ENCODE measurements around the gene TYSND1. TPM values are rescaled to one million over a fixed set of nuclear protein-coding genes. Genes with fewer than 3 reads are reported as not detected.

Gene TYSND1
- total RNA-seq, 1 experiment from 2014 or later: 13.6 TPM

GRCh38 chr10:70169011-70169410, 22.5 kb upstream of the TYSND1 start:
- no peak for DNase-seq (ENCODE audit: low read depth, low spot score)
- H3K9me2 ChIP-seq (ENCODE audit: insufficient read depth): no peaks in the 10 kb centered on the region
- intact Hi-C loops (cut with micrococcal nuclease): no loop called here
- no peak for TF ChIP-seq POLR2AphosphoS5 (IDR thresholded peaks at IDR 0.05; ENCODE audit: low read depth, low read length)
- TF ChIP-seq SP1 (IDR thresholded peaks at IDR 0.05; ENCODE audit: low read depth): no peak
- TF ChIP-seq EZH2 (IDR thresholded peaks at IDR 0.05): no peak
- peaks cover 12 to 14% of the 10 kb centered on the region in 2 experiments; a peak in 2 of 4 replicates for H3K36me3 ChIP-seq (ENCODE audit: control insufficient read depth in 1 of 2, insufficient read depth in 2 of 2, low read length in 2 of 2)
- H3K27me3 ChIP-seq (ENCODE audit: insufficient read depth, low read length): no peaks in the 10 kb centered on the region
- CTCF ChIA-PET: interaction anchor here (2.4 kb wide), 1 partner anchor 23 kb away, joined by 19 read pairs; the partner anchor contains the start of gene TYSND1
- peaks cover 23% of the 10 kb centered on the region; the same call in 1 of the 2 replicates for H4K20me1 ChIP-seq (ENCODE audit: insufficient read depth)
- BruUV-seq (replicated peaks): no TSS peak
- peak overlapping the region; percentile 86 to 99 for H3K4me3 ChIP-seq (replicated peaks in 1 of 2; ENCODE audit: low read depth in 1 of 2, low read length in 2 of 2)
- ATAC-seq: no peak
- no peaks in the 10 kb centered on the region for H3K9me3 ChIP-seq (ENCODE audit: control insufficient read depth in 1 of 2, insufficient read depth in 1 of 2, low read depth in 1 of 2, low read length in 2 of 2)
- POLR2A ChIA-PET: interaction anchor here (0.8 kb wide), 1 partner anchor 23 kb away, joined by 3 read pairs; the partner anchor contains the start of gene TYSND1
- H3K4me1 ChIP-seq (ENCODE audit: control insufficient read depth in 1 of 2, insufficient read depth in 2 of 2, low read length in 2 of 2): peaks cover 5 to 28% of the 10 kb centered on the region in 2 experiments; a peak in 3 of 4 replicates
- H3K27ac ChIP-seq (ENCODE audit: low read depth, low read length): no peak overlapping the region
- H2AFZ ChIP-seq (ENCODE audit: low read depth, low read length, poor library complexity, severe bottlenecking): no peak overlapping the region
- H3K79me2 ChIP-seq (ENCODE audit: insufficient read depth, low read length): peaks cover 71% of the 10 kb centered on the region
- H3K9ac ChIP-seq (ENCODE audit: low read length): peak overlapping the region; percentile 96
- H3K4me2 ChIP-seq (ENCODE audit: low read length): peak overlapping the region; percentile 94
- RAD21 ChIA-PET (ENCODE audit: low non-redundant PET in 1 of 2, low total read pairs in 2 of 2, uncharacterized antibody in 2 of 2, unreplicated experiment in 2 of 2): no interaction called here

GRCh38 chr10:70167246-70167645, 20.7 kb upstream of the TYSND1 start:
- Histone ChIP-seq H3K4me2 (ENCODE audit: low read length) (no peak overlapping the region), H3K9me3 (ENCODE audit: control insufficient read depth in 1 of 2, insufficient read depth in 1 of 2, low read depth in 1 of 2, low read length in 2 of 2) (no peaks in the 10 kb centered on the region), H3K36me3 (ENCODE audit: control insufficient read depth in 1 of 2, insufficient read depth in 2 of 2, low read length in 2 of 2) (peaks cover 12 to 14% of the 10 kb centered on the region in 2 experiments; a peak in 2 of 4 replicates), H3K4me3 (replicated peaks in 1 of 2; ENCODE audit: low read depth in 1 of 2, low read length in 2 of 2) (no peak overlapping the region), H3K4me1 (ENCODE audit: control insufficient read depth in 1 of 2, insufficient read depth in 2 of 2, low read length in 2 of 2) (peaks cover 5 to 21% of the 10 kb centered on the region in 2 experiments; a peak in 3 of 4 replicates), H2AFZ (ENCODE audit: low read depth, low read length, poor library complexity, severe bottlenecking) (no peak overlapping the region), H3K27me3 (ENCODE audit: insufficient read depth, low read length) (no peaks in the 10 kb centered on the region), H3K9ac (ENCODE audit: low read length) (no peak overlapping the region), H3K79me2 (ENCODE audit: insufficient read depth, low read length) (peaks cover 88% of the 10 kb centered on the region), H4K20me1 (ENCODE audit: insufficient read depth) (peaks cover 23% of the 10 kb centered on the region; the same call in 1 of the 2 replicates), H3K9me2 (ENCODE audit: insufficient read depth) (no peaks in the 10 kb centered on the region), H3K27ac (ENCODE audit: low read depth, low read length) (no peak overlapping the region)
- ChIA-PET POLR2A (interaction anchor here (0.5 to 1.5 kb wide), 2 partner anchors 10 to 21 kb away, joined by 3 to 4 read pairs; partner anchors contain the start of gene TYSND1), CTCF (interaction anchor here (0.7 to 1.6 kb wide), 2 partner anchors 21 to 54 kb away, joined by 4 to 7 read pairs; partner anchors contain the start of gene TYSND1), RAD21 (ENCODE audit: low non-redundant PET in 1 of 2, low total read pairs in 2 of 2, uncharacterized antibody in 2 of 2, unreplicated experiment in 2 of 2) (no interaction called here)
- intact Hi-C loops (cut with micrococcal nuclease): no loop called here
- DNase-seq (ENCODE audit: low read depth, low spot score): no peak
- BruUV-seq (replicated peaks): no TSS peak
- no peak for ATAC-seq
- TF ChIP-seq EGR1 (IDR thresholded peaks at IDR 0.05; ENCODE audit: low read depth) (no peak), SP1 (IDR thresholded peaks at IDR 0.05; ENCODE audit: low read depth) (no peak), FOSL1 (IDR thresholded peaks at IDR 0.05; ENCODE audit: low read depth) (no peak), EZH2phosphoT487 (IDR thresholded peaks at IDR 0.05; ENCODE audit: borderline replicate concordance) (no peak), ELF1 (IDR thresholded peaks at IDR 0.05; ENCODE audit: borderline replicate concordance, low read depth) (no peak), SIN3A (IDR thresholded peaks at IDR 0.05; ENCODE audit: low read depth) (no peak), ZNF274 (IDR thresholded peaks at IDR 0.05; ENCODE audit: low read depth, low read length) (no peak), POLR2A (IDR thresholded peaks at IDR 0.05; ENCODE audit: borderline replicate concordance, extremely low read depth, insufficient read depth, insufficient read length) (no peak), POLR2AphosphoS5 (IDR thresholded peaks at IDR 0.05; ENCODE audit: low read depth, low read length) (no peak), ZFX (IDR thresholded peaks at IDR 0.05) (no peak), TCF7L2 (IDR thresholded peaks at IDR 0.05; ENCODE audit: borderline replicate concordance, extremely low read depth, insufficient read depth, insufficient read length) (no peak), CTCF (IDR thresholded peaks at IDR 0.05 in 2 of 3, conservative IDR thresholded peaks at IDR 0.05 in 1 of 3; ENCODE audit: borderline replicate concordance in 1 of 3, insufficient read depth in 1 of 3, low read depth in 2 of 3, low read length in 2 of 3) (no peak)
- TF ChIP-seq, protein P1, sequence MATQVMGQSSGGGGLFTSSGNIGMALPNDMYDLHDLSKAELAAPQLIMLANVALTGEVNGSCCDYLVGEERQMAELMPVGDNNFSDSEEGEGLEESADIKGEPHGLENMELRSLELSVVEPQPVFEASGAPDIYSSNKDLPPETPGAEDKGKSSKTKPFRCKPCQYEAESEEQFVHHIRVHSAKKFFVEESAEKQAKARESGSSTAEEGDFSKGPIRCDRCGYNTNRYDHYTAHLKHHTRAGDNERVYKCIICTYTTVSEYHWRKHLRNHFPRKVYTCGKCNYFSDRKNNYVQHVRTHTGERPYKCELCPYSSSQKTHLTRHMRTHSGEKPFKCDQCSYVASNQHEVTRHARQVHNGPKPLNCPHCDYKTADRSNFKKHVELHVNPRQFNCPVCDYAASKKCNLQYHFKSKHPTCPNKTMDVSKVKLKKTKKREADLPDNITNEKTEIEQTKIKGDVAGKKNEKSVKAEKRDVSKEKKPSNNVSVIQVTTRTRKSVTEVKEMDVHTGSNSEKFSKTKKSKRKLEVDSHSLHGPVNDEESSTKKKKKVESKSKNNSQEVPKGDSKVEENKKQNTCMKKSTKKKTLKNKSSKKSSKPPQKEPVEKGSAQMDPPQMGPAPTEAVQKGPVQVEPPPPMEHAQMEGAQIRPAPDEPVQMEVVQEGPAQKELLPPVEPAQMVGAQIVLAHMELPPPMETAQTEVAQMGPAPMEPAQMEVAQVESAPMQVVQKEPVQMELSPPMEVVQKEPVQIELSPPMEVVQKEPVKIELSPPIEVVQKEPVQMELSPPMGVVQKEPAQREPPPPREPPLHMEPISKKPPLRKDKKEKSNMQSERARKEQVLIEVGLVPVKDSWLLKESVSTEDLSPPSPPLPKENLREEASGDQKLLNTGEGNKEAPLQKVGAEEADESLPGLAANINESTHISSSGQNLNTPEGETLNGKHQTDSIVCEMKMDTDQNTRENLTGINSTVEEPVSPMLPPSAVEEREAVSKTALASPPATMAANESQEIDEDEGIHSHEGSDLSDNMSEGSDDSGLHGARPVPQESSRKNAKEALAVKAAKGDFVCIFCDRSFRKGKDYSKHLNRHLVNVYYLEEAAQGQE (IDR thresholded peaks at IDR 0.05; ENCODE audit: low read depth): no peak
- TF ChIP-seq, protein P2, sequence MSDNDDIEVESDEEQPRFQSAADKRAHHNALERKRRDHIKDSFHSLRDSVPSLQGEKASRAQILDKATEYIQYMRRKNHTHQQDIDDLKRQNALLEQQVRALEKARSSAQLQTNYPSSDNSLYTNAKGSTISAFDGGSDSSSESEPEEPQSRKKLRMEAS (IDR thresholded peaks at IDR 0.05): no peak

Measured in HCT116 (cell line).